T-helper 2 cell (primary cell): ENCODE results near the gene NEUROD4.
"Not testable (repeated sequence)": the region's sequence is repeated elsewhere in the genome, so short reads cannot be mapped to it uniquely, and the experiment has no call there.

Experiments
- DNase-seq, 5 experiments: peaks; one replicate each; pipeline versions ENCODE4 v3.0.0 to v3.0.0-alpha.2; 2012 to 2022
- total RNA-seq, 2 donors: gene quantifications; one replicate each; lab custom pipeline; 2026; lab: John Stamatoyannopoulos, UW

Gene NEUROD4
- 0 reads per million in 2 donors for total RNA-seq

GRCh38 chr12:55019784-55020183 lies at the start of gene NEUROD4:
NEUROD4 (plus strand) TSS chr12:55019974; CDS start chr12:55026440, 6,466 bp downstream.
- DNase-seq: peak in 1 of 5 experiments; percentile 18

- no peak for DNase-seq
Measured at GRCh38 chr12:54970741-54971140, 49.0 kb upstream of the NEUROD4 start.

DNA sequence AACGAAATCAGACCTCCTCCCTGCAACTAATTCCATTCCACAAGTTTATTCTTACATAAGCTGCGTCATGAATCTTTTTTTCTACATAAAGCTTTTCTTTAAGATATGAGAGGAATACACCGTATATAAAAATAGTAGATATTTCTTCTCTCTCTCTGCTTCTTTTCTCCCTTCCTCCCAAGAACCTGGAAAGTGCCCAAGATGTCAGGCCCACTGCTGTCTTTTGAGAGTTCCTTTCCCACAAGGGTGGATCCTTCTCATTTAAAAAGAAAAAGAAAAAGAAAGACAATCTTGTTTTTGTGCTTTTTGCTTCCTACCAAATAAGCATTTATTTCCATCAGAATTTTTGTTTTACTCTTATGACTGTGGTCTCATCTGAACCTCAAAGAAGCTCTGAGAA lies 46.2 kb upstream of the NEUROD4 start:
- DNase-seq: no peak

GRCh38 chr12:54974279-54974678 lies 45.5 kb upstream of the NEUROD4 start:
- DNase-seq: no peak

DNA sequence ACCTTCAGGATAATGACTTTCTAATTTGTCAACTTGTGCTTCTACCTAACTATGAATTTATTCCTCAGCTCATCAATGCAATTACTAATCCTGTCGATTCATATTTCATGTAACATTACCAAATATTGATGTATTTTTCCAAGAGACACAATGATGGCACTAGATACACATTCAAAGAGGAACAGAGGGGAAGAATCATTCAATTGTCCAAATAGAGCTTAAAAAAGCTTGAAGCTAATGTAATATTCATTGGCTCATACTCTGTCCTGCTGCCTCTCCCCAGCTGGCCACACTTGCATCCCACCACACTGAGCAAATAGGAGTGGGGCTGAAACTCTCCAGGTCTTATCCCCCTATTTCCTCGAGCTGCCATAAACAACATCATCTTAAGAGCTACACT lies 44.5 kb upstream of the NEUROD4 start:
- DNase-seq: no peak

DNA sequence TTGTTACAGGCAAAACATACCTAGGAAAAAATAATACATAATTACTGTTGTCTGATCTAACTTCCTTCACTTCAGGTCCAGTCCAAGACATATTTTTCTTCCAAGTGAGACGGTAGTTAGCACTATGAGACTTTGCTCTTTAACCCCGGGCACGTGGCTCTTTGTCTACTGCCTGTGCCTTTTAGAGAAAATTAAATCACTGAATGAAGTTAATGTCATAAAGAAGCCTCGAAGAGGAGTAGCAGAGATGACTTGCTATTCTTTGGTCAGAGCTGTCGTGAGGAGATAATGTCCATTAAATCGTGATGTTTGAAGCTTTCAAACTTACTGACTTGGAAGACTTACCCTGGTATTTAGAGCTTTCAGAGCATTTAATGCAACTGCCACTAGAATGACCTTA lies 43.9 kb upstream of the NEUROD4 start:
- DNase-seq: no peak

DNA sequence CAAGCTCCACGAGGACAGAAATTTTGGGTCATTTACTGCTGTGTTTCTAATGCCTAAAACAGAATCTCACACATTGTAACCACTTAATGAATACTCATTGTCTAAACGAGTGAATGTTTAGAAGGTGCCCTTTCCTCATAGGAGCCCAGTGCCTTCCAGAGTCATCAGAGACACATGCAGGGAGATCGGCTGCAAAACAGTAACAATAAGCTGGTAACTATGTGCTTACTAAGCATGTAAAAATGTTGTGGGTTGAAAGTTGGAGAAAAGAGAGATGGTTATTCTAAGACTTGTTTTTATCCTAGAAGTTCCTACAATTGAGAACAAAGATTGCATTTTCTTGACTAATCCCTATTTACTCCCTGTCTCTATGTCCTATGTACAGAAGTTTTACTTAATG lies 42.6 kb upstream of the NEUROD4 start:
- no peak for DNase-seq

- DNase-seq: peak in 2 of 5 experiments; percentile 19 to 89
Measured at GRCh38 chr12:54977857-54978256, 41.9 kb upstream of the NEUROD4 start.

DNA sequence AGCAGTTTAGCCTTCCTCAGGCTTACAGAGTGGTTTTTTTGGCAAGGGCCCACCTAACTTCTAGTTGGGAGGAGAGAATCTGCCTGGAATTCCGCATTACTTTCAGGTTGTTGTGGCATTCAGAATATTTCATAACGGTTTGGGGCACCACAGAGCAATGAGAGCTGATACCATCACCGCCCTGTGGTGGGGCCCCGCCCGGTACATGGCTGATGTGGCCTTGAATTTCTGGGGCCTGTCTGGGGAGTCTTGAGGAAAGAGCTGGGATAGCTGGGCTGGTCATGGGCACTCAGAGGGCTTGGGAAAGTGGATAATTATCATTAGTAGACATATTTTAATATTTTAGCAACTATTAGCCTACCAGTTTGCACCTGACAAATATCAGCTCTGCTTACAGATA lies 39.4 kb upstream of the NEUROD4 start:
- DNase-seq: peak; percentile 23 to 80 (median 32)

- peak in 3 of 5 experiments; percentile 23 to 74 (median 25) for DNase-seq
Measured at GRCh38 chr12:54981796-54982195, 38.0 kb upstream of the NEUROD4 start.

DNA sequence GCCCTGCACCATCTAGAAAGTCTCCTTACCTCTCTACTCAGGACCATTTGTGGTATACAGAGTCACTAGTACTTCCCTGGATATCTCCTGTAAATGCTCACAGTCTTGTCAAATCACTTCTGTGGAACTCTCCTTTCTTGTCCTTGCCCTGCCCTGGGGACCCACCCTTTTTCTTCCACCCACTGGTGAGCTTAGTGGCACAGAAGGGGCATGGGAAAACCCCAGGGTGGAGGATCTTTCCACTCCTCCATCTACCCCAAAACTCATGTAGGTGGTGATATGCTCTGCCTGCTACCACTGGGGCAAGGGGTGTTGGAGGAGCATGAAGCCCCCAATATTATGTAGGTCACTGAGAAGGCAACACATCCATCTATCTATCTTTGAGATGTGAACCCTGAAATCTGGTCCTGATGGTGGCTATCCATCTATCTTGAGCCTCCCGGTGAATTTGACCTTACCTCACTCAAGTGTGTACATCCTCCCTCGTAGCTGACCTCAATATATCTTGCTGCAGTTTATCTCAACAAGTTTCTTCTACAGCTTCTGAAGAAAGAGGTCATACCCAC lies 36.2 kb upstream of the NEUROD4 start:
- DNase-seq: peak in 1 of 5 experiments; percentile 24

DNA sequence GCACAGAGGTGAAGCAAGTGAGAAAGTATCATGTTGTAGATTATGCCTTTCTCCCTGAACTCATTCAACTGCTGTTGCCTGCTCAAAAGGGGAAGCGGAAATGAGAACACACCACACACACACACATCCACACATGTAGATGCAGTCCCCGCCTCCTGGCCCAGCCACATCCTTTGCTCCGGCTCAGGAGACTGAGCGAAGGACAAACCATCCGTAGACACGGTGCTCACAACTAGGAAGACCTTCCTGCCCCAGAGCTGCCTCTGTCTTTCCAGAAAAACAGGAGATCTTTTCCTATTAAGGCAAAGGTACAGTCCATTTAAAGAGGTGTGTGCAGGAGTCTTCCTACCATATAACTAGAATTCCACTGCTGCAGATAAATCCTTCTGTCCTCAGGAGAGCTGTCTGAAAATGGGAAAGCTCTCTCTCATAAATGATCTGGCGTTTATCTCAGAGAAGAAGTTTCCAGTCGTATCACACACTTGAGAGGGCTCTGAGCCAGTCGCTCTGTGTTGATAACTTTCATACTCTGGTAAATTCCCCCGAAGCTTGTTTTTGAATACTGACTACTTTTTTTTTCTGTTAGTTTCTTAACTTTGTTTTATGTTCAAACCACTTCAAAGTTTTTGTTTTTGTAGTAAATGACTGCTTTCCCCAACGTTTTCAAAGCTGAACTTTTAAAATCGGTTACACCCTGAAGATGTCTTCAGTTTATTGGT lies 35.0 kb upstream of the NEUROD4 start, which contains the start of gene TESPA1:
Gene TESPA1 (minus strand): TSS at position 105 of the 719 bp plus-strand sequence. CDS start 10,200 bp downstream, outside the sequence.
- peak; percentile 49 to 97 (median 79) for DNase-seq

- not testable (repeated sequence) for DNase-seq
Measured at GRCh38 chr12:54986773-54987172, 33.0 kb upstream of the NEUROD4 start.

DNA sequence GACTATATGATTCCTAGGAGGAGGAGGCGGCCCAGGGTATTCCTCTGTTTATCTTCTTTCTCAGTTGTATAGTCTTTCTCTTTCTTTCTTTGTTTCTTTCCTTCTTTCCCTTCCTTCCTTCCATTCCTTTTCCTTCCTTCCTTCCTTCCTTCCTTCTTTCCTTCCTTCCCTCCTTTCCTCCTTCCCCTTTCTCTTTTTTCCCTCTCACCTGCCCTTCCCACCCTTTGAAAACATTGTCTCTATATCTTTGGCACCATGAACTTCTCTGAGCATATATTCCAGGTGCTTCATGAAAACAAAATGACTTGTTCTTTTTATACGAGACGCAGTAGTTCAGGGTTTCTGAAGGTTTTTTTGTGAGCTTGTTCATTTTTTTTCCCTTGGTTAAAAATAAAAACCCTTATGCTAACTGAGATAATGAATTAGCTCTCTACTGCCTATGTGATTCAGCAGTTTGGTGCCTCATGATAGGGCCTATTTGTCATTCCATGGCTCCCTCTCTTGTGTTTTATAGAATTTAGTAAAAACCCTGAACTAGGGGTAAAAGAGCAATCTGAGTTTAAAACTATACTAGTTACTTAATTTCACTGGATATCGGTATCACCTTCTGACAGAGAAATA lies 32.1 kb upstream of the NEUROD4 start:
- no peak for DNase-seq

DNA sequence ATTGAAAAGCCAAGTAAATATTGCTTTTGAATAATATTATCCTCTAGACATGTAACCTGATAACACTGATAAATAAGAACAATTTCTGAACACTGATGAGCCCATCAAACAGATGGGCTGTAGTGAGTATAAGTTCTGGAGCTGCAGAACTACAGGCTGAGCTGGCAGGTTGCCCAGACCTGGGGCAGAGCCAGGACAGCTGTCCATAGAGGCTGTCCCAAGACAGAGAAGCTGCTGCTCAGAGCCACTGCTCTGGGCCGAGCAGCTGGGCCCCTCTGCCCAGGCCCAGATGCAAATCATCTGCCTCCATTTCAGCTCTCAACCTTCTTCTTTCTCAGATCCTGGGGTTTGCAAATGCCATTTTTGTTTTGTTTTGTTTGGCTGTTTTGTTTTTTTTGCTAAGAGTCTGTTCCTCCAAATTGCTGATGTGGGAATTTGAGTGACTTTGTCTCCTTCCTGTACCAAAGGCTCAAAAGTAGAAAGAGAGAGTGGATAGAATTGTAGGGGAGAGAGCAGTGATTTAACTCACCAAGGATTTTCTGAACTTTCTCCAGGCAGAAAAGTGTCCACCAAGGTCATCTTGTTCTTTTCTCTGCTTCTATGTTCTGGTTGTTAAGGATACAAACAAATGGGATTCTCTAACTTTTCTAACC lies 31.2 kb upstream of the NEUROD4 start:
- no peak for DNase-seq

GRCh38 chr12:54989829-54990228 lies 29.9 kb upstream of the NEUROD4 start:
- DNase-seq: no peak

DNA sequence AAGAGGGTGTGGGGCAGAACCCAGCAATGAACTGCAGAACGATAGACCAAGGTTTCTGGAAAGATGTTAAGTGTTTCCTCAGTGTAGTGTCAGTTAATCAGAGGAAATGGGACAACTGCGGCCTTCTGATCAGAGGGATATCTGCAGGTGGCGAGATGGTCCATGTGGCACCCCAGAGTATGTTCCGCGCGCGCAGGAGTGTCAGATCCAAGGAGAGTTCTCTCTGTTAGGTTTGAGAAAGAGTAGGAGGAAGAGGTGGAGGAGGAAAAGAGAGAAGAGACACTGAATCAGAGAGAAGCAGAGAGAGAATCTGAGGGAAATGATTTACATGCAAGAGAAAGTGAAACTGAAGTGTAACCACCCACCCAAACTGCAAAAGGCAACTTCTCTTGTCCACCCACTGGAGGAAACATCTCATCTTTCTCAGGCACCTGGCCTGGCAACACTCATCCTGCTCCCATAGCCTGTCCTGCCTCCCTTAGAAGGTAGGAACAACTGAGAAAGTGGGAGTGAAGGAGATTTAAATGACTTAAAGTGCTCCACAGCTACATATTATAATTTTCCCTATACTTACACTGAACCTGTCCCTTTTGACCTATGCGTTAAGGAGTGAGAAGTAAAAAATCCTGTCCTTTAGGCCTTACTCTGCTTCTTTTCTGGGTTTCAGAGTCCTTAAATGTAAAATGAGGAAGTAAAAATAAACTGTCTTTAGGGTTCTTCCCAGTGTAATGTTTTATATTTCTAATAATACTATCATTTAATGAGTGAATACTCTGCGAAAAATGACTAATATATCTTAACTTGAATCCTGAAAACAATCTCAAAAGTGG lies 28.4 kb upstream of the NEUROD4 start:
- peak in 3 of 5 experiments; percentile 23 to 82 (median 25) for DNase-seq

- peak in 1 of 5 experiments; percentile 56 for DNase-seq
Measured at GRCh38 chr12:54991991-54992375, 27.8 kb upstream of the NEUROD4 start.

GRCh38 chr12:54993181-54993835 lies 26.5 kb upstream of the NEUROD4 start:
- peak in 4 of 5 experiments; percentile 17 to 81 (median 51) for DNase-seq

GRCh38 chr12:54996205-54996604 lies 23.6 kb upstream of the NEUROD4 start:
- DNase-seq: no peak

GRCh38 chr12:54997929-54998522 lies 21.7 kb upstream of the NEUROD4 start:
- DNase-seq: no peak
